Erythroblast (primary cell): Measurements from ENCODE around the gene SLC25A47.

ENCODE experiments used
- GATA1 ChIP-seq: IDR thresholded peaks from 2 replicates; pipeline ENCODE4 v1.6.1; 2011; ENCODE audit warnings: low read depth, mild to moderate bottlenecking, control low read depth, low read length, moderate library complexity
- POLR2A ChIP-seq: IDR thresholded peaks from 2 replicates; pipeline ENCODE4 v1.6.1; 2011; ENCODE audit warnings: mild to moderate bottlenecking, low read length

GRCh38 chr14:100293497-100294212, 29.5 kb upstream of the SLC25A47 start:
- TF ChIP-seq POLR2A, result no peak
- no peak for TF ChIP-seq GATA1
